HG02938 (cell line): ENCODE data around the gene MAL.
"Not testable (repeated sequence)": the region's sequence is repeated elsewhere in the genome, so short reads cannot be mapped to it uniquely, and the experiment has no call there.

ENCODE experiments used
- ATAC-seq: cut with Tn5 transposase; IDR thresholded peaks from one replicate; pipeline ENCODE4 v1.9.1; 2021; ENCODE audit warnings: mild to moderate bottlenecking, moderate library complexity; ENCODE audit not compliant: unreplicated experiment

Gene MAL

DNA sequence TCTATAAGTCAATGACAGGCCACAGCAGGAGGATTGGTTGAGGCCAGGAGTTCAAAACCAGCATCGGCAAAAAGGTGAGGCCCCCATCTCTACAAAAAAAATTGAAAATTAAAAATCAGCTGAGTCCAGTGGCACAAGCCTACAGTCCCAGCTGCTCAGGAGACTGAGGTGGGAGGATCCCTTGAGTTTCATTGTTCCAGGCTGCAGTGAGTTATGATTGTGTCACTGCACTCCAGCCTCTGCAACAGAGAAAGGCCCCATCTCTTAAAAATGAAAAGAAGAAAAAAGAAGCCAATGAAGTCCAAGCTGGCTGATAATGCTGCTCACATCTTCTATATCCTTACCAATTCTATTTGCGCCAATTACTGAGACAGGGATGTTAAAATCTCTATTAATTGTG is 57.0 kb downstream of the MAL start:
- no peak for ATAC-seq

DNA sequence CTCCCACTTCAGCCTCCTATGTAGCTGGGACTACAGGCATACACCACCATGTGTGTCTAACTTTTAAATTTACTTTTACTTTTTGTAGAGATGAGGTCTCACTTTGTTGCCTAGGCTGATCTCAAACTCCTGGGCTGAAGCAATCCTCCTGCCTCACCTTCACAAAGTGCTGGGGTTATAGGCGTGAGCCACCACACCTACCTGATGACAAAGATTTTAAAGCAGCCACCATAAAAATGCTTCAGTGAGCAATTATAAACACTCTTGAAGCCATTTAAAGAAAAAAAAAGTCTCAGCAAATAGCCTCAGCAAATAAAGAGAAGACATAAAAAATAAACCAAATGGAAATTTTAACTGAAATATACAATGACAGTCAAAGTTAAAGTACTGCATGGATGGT is 60.5 kb downstream of the MAL start:
- no peak for ATAC-seq

DNA sequence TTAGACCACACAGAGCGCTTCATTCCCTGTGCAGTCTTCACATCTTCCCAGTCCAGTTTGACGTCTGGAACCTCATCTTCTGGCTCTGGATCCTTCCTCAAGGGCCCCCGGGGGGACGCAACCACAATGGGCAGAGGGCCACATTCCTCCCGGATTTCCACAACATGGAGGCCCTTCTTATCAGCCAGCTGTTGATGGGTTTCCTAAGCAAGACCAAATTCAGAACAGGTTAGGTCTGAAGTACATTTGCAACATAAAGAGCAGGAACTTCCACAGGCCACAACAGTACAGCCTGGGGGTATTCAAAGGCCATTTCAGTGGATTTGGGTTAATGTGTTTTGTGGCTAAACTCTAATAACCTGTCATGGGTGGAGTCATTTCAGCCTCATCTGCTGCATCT is 61.9 kb downstream of the MAL start:
- ATAC-seq, result no peak

DNA sequence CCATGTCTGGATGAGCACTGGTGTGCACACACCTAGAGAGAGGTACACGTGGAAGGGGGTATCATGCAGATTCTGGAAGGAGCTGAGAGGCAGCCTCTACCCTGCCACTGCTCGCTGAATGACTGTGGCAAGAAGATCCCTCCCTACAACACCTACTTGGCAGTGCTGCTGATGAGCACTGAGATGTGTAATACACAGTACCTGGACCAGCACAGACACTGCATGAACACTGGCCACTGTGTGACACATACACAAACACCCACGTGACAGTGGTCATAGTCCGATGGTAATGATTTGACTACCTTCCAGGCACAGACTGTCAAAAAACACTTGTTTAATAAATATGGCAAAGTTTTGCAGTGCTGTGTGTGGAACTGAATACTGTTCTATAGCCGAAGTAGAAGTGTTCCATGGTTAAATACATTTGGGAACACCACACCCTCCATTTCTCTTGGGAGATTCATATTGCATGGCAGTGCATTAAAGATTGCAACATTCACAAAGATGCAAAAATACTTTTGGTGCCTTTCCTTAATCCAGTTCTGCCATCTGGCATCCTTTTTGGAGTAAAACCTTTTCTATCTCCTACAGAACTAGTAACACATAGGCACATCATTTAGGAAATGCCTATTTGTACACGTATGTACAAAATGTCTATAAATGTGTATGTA is 66.5 kb downstream of the MAL start:
- ATAC-seq, result no peak

DNA sequence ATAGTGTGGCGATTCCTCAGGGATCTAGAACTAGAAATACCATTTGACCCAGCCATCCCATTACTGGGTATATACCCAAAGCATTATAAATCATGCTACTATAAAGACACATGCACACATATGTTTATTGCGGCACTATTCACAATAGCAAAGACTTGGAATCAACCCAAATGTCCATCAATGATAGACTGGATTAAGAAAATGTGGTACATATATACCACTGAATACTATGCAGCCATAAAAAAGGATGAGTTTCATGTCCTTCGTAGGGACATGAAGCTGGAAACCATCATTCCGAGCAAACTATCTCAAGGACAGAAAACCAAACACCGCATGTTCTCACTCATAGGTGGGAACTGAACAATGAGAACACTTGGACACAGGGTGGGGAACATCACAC is 72.8 kb downstream of the MAL start:
- not testable (repeated sequence) for ATAC-seq

DNA sequence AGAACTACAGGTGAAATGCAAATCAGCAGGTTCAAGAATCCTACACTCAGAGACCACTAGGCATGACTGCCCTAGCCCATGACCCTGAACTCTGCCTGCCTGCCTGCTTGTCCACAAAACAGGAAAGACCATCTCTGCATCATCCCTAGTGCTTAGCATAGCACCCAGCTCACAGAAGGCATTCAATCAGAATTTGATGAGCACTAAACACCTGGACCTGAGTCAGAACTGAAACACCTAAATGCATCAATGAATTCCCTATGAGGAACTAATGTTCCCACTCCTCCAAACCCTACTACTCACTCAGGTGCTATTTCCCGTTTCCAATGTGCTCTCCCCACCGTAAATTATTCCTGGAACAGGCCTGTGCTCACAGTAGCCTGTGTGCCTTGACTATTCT is 74.4 kb downstream of the MAL start:
- ATAC-seq, result no peak
